ENCODE results near the gene TMEM8B.

TMEM8B gene

DNA sequence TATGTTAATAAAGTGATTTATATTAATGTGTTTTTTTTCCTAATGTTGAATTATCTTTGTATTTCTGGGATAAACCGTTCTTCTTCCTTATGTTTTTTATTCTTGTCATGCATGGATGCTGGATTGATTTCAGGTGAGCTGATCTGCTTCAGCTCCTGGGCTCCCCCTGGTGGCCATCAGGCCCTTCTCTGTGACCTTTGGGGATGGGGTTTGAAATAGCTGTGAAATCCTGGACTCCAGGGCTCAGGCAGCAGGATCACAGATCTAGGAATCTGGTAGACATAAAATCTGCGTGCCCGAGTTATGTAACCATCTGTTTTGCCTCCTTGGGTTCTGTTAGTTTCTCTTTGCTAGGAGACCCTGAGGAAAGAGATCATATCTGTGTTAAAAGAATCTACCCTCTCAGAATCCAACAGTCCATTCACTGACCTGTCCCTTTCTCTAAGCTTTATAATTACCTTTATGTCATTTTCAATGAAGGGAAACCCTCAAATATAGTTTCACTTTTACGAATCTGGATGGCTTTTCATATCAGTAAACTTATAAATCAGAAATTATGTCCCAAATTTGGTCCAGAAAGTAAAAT is 53.3 kb downstream of the TMEM8B start:
- TF ChIP-seq GATA3 (IDR thresholded peaks at IDR 0.05; ENCODE audit: low read depth, low read length): no peak
- no peak for TF ChIP-seq GATA2 (IDR thresholded peaks at IDR 0.05; ENCODE audit: low read depth, low read length)

DNA sequence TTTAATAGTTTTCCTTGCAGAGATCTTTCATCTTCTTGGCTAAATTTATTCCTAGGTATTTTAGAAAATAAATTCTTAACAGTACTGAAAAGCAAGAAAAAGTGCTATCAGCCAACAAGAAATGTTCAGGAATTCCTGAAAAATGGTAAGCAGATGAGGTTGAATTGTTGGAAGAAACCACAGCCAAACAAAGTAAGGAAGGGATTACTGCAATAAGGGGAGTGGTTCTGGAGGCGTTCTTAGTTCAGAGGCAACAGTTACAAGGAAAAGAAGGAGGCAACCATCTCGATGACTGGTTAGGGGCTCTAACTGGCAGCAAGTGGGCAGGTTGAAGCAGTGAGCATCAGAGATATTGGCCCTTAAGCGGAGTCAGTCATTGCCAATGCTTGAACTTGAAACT is 54.0 kb downstream of the TMEM8B start:
- TF ChIP-seq GATA3 (IDR thresholded peaks at IDR 0.05; ENCODE audit: low read depth, low read length) (no peak), GATA2 (IDR thresholded peaks at IDR 0.05; ENCODE audit: low read depth, low read length) (no peak)

DNA sequence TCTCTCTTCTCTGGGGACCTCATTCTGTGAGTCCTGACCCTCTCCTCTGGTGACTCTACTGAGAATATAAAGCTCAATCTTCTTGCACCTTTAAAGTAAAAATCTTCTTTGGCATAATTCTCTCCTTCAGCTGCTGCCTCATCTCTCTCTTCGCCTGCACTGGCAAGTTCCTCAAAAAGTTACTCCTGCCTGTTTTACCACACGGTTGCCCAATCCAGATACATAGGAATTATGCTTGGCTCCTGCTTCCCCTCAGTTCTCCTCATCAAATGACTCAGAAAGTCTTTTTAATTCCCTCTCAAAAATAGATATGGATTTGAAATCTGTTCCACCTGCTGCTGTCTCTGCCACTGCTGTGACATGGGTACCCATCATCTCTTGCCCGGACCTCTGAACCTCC is 62.6 kb downstream of the TMEM8B start:
- no peak for TF ChIP-seq GATA2 (IDR thresholded peaks at IDR 0.05; ENCODE audit: low read depth, low read length)
- no peak for TF ChIP-seq GATA3 (IDR thresholded peaks at IDR 0.05; ENCODE audit: low read depth, low read length)

DNA sequence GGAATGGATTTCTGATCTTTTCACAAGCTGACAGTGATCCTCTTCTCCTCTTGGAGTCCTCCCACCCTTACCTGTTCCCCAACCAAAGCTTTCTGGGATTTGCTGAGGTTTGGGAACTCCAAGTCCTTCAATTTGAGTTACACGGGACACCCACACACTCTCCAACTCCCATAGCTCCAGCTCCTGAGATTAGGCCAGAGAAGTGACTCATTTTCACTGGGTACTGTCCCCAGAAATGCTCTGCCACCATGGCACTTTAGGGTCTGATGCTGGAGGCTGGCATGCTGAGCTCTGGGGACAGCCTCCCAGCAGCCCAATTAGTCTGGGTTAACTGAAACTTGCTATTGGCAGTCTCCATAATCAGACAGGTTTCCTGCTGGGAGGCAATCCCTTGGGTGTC is 63.0 kb downstream of the TMEM8B start:
- TF ChIP-seq GATA3 (IDR thresholded peaks at IDR 0.05; ENCODE audit: low read depth, low read length) (no peak), GATA2 (IDR thresholded peaks at IDR 0.05; ENCODE audit: low read depth, low read length) (no peak)

DNA sequence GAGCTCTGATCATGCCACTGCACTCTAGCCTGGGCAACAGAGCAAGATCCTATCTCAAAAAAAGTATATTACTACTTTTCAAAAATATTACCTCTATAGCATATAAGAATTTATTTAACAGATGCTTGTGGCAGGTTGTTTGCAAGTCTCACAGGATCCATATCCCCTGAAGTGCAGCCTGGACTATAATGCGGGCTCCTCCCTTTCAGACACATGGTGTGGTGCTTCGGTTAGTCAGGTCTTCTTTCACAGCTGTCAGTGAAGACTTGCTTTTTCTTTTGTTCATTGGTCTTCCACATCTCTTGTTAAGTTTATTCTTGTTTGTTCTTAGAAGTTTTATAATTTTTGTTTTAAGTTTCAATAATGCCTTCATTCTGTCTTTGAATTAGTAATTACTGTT is 67.5 kb downstream of the TMEM8B start:
- TF ChIP-seq GATA3 (IDR thresholded peaks at IDR 0.05; ENCODE audit: low read depth, low read length) (no peak), GATA2 (IDR thresholded peaks at IDR 0.05; ENCODE audit: low read depth, low read length) (no peak)

DNA sequence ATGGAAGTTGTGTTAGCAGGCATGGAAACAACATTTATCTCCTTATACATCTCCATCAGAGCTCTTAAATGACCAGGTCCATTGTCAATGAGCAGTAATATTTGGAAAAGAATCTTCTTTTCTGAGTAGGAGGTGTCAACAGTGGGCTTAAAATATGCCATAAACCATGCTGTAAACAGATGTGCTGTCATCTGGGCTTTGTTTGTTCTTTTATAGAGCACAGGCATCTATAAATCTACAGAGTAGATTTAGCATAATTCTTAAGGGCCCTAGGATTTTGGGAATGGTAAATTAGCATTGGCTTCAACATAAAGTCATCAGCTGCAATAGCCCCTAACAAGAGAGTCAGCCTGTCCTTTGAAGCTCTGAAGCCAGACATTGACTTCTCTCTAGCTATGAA is 69.3 kb downstream of the TMEM8B start:
- TF ChIP-seq GATA3 (IDR thresholded peaks at IDR 0.05; ENCODE audit: low read depth, low read length): no peak

DNA sequence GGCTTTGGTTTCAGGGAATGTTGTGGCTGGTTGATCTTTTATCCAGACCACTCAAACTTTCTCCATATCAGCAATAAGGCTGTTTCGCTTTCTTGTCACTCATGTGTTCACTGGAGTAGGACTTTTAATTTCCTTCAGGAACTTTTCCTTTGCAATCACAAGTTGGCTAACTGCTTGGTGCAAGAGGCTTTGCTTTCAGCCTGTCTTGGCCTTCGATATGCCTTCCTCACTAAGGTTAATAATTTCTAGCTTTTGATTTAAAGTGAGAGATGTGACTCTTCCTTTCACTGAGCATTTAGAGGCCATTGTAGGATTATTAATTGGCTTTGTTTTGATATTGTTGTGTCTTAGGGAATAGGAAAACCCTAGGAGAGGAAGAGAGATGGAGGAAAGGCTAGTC is 70.0 kb downstream of the TMEM8B start:
- TF ChIP-seq GATA3 (IDR thresholded peaks at IDR 0.05; ENCODE audit: low read depth, low read length): no peak
- no peak for TF ChIP-seq GATA2 (IDR thresholded peaks at IDR 0.05; ENCODE audit: low read depth, low read length)

DNA sequence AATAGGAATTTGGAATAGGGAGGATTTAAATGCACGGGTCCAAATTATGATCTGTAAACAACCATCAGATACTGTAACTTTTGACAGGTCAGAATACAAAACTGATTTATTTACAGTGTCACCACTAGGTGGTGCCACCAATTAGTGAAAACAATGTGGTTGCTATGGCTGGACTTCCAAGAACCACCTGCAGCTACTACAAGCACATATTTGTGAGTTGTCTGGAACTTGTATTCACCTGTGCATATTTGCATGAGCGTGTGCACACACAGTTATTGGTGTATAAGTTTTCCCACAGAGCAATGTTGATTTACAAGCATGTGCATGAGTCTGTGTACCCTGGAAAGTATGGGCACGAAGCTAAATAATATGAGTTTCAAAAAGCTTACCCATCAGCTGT is 74.0 kb downstream of the TMEM8B start:
- TF ChIP-seq GATA3 (IDR thresholded peaks at IDR 0.05; ENCODE audit: low read depth, low read length) (no peak), GATA2 (IDR thresholded peaks at IDR 0.05; ENCODE audit: low read depth, low read length) (no peak)

DNA sequence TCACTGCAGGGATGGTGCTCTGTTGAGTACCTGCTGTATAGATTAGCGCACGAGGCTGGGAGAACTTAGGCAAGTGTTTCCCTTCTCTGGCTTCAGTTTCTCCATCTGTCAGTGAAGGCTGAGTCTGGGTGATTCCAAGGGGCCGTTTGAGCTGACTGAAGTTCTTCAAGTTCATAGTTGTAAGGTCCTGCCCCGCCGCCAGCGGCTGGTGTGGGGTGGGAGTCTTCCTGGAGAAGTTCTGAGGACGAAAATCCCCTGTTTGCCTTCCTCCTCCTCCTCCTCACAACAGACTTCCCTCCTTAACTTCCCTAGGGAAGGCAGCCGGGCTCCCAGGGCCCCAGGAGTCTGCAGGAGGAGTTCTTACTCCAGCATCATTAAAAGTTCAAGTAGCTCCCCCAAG is 75.3 kb downstream of the TMEM8B start:
- no peak for TF ChIP-seq GATA3 (IDR thresholded peaks at IDR 0.05; ENCODE audit: low read depth, low read length)
- no peak for TF ChIP-seq GATA2 (IDR thresholded peaks at IDR 0.05; ENCODE audit: low read depth, low read length)

DNA sequence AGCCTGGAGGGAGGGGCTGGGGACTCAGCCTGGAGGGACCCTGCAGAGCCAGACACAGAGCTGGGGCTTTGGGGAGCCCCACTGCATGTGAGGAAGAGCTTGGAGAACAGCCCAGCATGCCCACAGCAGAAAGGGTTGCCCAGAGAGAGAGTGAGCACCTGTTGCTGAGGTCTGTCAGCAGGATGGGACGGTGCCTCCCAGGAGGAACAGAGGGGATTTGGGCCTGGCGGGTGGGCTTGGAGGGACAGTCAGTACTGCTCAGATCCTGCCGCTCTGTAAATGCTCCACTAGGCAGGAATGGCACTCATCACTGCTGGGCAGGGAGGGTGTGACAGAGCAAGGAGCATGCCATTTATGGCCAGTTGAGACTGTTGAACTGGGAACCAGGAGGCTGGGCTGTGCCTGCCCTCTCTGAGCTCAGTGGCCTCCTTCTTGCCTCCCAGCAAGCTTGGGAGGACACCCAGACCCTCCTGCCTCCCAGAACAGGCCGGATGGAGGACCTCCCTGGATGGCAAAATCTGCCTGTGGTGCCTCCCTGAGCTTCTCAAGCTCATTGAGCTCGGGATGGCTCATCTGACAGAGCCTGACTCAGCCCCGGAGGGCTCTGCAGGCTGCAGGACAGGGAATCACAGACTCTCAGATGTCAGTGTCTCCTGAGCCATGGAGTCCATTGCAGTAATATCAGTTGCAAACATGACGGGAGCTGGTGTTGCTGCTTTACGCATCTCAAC is 76.2 kb downstream of the TMEM8B start:
- no peak for TF ChIP-seq GATA3 (IDR thresholded peaks at IDR 0.05; ENCODE audit: low read depth, low read length)
- no peak for TF ChIP-seq GATA2 (IDR thresholded peaks at IDR 0.05; ENCODE audit: low read depth, low read length)

DNA sequence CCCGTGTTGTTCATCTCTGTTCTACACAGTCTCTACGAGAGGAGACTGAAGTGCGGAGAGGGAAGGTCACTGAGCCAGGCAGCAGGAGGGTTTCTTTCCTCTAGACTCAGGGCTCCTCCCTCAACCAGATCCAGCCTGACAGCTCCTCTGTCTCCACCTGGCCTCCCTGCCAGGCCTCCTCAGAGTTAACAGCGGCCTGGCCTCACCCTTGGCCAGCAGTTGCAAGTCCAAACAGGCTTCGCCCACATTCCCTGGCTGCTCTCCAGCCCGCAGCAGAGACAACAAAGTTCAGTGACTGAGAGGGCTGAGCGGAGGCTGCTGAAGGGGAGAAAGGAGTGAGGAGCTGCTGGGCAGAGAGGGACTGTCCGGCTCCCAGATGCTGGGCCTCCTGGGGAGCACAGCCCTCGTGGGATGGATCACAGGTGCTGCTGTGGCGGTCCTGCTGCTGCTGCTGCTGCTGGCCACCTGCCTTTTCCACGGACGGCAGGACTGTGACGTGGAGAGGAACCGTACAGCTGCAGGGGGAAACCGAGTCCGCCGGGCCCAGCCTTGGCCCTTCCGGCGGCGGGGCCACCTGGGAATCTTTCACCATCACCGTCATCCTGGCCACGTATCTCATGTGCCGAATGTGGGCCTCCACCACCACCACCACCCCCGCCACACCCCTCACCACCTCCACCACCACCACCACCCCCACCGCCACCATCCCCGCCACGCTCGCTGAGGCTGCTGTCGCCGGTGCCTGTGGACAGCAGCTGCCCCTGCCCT is 77.1 kb downstream of the TMEM8B start, which contains the start of gene HRCT1:
HRCT1 (plus strand) TSS at position 291 of the 768 bp plus-strand sequence; CDS start at position 377, 86 bp downstream.
- TF ChIP-seq GATA2 (IDR thresholded peaks at IDR 0.05; ENCODE audit: low read depth, low read length): no peak
- TF ChIP-seq GATA3 (IDR thresholded peaks at IDR 0.05; ENCODE audit: low read depth, low read length): no peak

DNA sequence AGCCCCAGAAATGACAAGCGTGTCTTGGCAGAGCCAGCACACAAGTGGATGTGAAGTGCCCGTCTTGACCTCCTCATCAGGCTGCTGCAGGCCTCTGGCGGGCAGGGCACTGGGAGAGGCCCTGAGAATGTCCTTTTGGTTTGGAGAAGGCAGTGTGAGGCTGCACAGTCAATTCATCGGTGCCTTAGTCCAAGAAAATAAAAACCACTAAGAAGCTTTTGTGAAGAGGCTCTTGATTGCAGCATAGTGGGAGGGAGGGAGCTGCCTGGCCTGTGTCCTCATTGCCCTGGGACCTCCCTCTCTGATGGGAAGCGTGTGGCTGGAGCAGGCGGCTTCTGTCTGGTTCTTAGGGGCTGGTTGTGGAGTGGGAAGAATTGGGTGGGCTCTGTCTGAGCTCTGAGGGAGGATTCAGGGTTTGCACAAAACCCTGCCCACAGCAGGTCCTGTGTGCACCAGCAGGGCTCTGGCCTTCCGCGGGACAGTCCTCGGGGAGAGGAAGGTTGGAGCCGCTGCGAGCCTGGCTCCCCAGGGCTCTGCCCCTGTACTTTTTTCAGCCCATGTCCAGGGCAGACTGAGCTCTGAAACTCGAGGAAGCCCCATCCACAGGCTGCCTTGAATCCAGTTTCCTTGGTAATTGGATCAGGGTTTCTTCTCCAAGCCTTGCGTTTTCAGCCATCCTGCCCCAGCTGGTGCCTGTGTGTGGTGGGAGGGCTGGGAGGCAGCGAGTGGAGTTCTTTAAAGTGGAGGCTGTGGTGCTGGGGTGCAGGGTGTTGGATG is 78.1 kb downstream of the TMEM8B start:
- no peak for TF ChIP-seq GATA3 (IDR thresholded peaks at IDR 0.05; ENCODE audit: low read depth, low read length)
- TF ChIP-seq GATA2 (IDR thresholded peaks at IDR 0.05; ENCODE audit: low read depth, low read length): no peak

DNA sequence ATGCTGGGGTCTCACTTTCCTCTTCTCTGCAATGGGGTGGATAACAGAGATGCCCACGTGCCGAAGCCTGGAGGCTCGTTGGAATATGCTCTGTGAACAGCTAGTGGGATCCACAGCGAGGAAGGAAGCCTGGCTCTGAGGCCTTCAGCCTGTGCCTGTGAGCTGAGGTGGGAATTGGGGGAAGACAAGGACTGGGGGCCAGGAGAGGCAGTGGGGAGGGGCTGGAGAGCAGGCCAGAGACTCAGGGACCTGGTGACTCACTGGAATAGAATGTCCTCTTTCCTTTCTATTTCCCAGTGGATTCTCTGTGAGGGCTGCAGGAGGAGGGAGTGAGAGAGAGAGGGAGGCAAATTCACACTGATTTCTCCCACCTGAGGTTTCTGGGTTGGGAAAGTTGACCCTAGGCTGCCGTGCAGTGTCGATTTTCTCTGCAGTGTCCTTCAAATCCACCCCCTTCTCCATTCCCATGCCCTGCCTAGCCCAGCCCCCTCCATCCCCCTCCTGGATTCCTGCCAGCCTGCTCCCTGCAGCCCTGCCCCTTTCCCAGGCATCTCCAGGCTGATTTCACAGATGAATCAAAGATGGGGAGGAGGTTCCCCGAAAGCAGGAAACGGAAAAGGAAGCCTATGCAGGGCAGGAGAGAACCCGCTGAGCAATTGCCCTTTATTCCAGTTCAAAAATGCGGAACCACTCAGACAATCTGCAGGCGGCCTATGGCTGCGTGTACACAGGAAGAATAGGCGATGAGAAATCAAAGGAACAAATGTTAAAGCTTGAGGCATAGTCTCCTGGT is 78.9 kb downstream of the TMEM8B start:
- no peak for TF ChIP-seq GATA3 (IDR thresholded peaks at IDR 0.05; ENCODE audit: low read depth, low read length)
- no peak for TF ChIP-seq GATA2 (IDR thresholded peaks at IDR 0.05; ENCODE audit: low read depth, low read length)
